ENCODE measurements around the gene RBM25. TPM values are rescaled to one million over a fixed set of nuclear protein-coding genes. Genes with fewer than 3 reads are reported as not detected.

The RBM25 gene
- total RNA-seq, 2 experiments from 2014 or later = 157 to 161 TPM

DNA sequence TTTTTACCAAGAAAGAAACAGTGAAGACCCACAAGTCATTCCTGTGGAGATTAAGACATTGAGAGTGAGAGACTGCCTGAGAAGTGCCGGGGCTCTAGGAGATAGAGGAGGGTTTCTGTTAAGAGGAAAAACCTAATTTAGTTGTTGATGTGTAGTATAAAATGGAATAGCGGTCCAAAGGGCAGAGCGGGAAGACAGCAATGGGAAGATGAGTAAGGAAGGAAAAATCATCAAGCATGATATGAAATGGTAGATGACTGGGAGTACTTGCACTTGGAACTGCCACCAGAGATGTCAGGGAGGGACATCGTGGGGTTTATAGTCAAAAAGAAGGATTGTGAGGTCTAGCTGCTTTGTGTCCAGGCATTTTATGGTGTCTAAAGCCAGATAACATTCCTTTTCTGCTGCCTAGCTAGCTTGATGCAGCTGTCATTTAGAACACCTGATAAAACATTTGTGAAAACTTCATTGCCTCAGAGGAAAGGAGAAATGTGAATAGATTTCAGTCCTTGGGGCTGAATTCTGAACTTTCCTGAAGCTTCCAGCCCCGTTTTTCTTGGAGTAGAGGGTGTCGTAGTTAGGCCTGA is 57.8 kb downstream of the RBM25 start:
- no peaks in the 10 kb centered on the region for H3K27me3 Mint-ChIP-seq
- H3K36me3 ChIP-seq (ENCODE audit: insufficient read depth, low read length) = peaks cover 86% of the 10 kb centered on the region
- H3K4me1 Mint-ChIP-seq (ENCODE audit: low read depth) = peaks cover 14% of the 10 kb centered on the region
- intact Hi-C loops (cut with DNase I, micrococcal nuclease) = no loop called here
- H3K9me3 ChIP-seq (ENCODE audit: control insufficient read depth in 1 of 2, insufficient read depth in 1 of 2, low read length in 2 of 2) = no peaks in the 10 kb centered on the region
- peaks cover 93% of the 10 kb centered on the region for H3K36me3 Mint-ChIP-seq (ENCODE audit: low read depth)
- TF ChIP-seq, protein P1, sequence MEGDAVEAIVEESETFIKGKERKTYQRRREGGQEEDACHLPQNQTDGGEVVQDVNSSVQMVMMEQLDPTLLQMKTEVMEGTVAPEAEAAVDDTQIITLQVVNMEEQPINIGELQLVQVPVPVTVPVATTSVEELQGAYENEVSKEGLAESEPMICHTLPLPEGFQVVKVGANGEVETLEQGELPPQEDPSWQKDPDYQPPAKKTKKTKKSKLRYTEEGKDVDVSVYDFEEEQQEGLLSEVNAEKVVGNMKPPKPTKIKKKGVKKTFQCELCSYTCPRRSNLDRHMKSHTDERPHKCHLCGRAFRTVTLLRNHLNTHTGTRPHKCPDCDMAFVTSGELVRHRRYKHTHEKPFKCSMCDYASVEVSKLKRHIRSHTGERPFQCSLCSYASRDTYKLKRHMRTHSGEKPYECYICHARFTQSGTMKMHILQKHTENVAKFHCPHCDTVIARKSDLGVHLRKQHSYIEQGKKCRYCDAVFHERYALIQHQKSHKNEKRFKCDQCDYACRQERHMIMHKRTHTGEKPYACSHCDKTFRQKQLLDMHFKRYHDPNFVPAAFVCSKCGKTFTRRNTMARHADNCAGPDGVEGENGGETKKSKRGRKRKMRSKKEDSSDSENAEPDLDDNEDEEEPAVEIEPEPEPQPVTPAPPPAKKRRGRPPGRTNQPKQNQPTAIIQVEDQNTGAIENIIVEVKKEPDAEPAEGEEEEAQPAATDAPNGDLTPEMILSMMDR (IDR thresholded peaks at IDR 0.05) = no peak
- ChIA-PET CTCF (no interaction called here), POLR2A (interaction anchor here (1.0 kb wide), 1 partner anchor 58 kb away, joined by 4 read pairs; the partner anchor contains the start of gene RBM25)
- ATAC-seq (ENCODE audit: poor library complexity) (no peak), DNase-seq (no peak)
- no peaks in the 10 kb centered on the region for H3K27me3 ChIP-seq (ENCODE audit: control insufficient read depth in 1 of 2, insufficient read depth in 2 of 2, low read length in 2 of 2)
- no peak overlapping the region for H3K27ac ChIP-seq (ENCODE audit: low read depth in 1 of 2, low read length in 2 of 2)
- no peaks in the 10 kb centered on the region for H3K9me3 Mint-ChIP-seq
- no peak overlapping the region for H3K4me3 ChIP-seq (ENCODE audit: low read length)
- peak overlapping the region; percentile 66 for H3K27ac Mint-ChIP-seq
- H3K4me1 ChIP-seq (ENCODE audit: insufficient read depth, low read length) = no peaks in the 10 kb centered on the region
- H3K4me3 Mint-ChIP-seq = no peak overlapping the region

DNA sequence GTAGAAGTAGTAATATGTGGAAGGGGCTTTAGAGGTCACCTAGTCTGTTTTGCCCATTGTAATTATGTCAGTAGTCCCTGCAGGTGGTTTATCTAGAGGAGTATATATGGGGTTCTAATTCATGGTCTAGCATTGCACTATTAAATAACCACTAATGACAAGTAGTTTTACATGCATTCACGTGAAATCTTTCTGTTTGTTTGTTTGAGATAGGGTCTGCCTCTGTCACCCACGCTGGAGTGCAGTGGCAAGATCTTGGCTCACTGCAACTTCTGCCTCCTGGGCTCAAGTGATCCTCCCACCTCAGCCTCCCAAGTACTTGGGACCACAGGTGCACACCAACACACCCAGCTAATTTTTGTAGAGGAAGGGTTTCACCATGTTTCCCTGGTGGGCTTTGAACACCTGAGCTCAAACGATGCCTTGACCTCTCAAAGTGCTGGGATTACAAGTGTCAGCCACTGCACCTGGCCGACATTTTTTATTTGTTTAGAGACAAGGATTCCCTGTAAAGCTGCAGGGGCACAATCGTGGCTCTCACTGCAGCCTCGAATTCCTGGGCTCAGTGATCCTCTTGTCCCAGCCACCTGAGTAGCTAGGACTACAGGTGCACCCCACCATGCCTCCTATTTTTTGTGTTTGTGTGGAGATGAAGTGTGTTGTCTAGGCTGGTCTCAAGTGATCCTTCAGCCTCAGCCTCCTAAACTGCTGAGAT is 66.0 kb downstream of the RBM25 start:
- H3K9me3 ChIP-seq (ENCODE audit: control insufficient read depth in 1 of 2, insufficient read depth in 1 of 2, low read length in 2 of 2) = no peaks in the 10 kb centered on the region
- intact Hi-C loops (cut with DNase I, micrococcal nuclease) = no loop called here
- DNase-seq (no peak), ATAC-seq (ENCODE audit: poor library complexity) (no peak)
- no peaks in the 10 kb centered on the region for H3K27me3 Mint-ChIP-seq
- H3K36me3 Mint-ChIP-seq (ENCODE audit: low read depth) = peaks cover 75% of the 10 kb centered on the region
- H3K36me3 ChIP-seq (ENCODE audit: insufficient read depth, low read length) = peaks cover 40% of the 10 kb centered on the region
- H3K4me3 ChIP-seq (ENCODE audit: low read length) = no peak overlapping the region
- H3K4me3 Mint-ChIP-seq = no peak overlapping the region
- H3K27ac Mint-ChIP-seq = peak overlapping the region; percentile 0
- H3K4me1 ChIP-seq (ENCODE audit: insufficient read depth, low read length) = no peaks in the 10 kb centered on the region
- H3K27ac ChIP-seq (ENCODE audit: low read depth in 1 of 2, low read length in 2 of 2) = no peak overlapping the region
- H3K9me3 Mint-ChIP-seq = no peaks in the 10 kb centered on the region
- H3K27me3 ChIP-seq (ENCODE audit: control insufficient read depth in 1 of 2, insufficient read depth in 2 of 2, low read length in 2 of 2) = no peaks in the 10 kb centered on the region
- peaks cover 7% of the 10 kb centered on the region for H3K4me1 Mint-ChIP-seq (ENCODE audit: low read depth)
- POLR2A ChIA-PET = interaction anchor here (1.7 kb wide), 1 partner anchor 66 kb away, joined by 8 read pairs; the partner anchor contains the start of gene RBM25
- CTCF ChIA-PET = no interaction called here
- TF ChIP-seq, protein P1 (IDR thresholded peaks at IDR 0.05) = no peak

DNA sequence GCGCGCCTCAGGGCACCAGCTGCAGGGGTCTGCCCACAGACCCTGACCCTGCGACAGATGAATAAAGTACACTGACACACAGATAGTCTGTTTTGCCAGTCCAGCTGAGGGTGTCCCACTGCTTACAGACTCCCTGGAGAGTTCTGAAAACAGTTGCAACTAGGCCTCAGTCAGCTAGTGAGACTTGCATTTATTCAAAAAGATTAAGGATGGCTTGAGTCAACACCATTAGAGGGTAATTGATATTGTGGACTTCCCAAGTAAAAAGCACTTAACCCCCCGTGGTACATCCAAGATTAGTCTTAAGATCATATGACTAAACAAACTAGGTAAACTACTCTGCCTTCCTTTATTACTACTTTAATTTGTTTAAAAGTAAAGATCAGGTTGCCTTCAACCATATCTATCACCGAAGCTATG is 66.8 kb downstream of the RBM25 start:
- H3K27me3 ChIP-seq (ENCODE audit: control insufficient read depth in 1 of 2, insufficient read depth in 2 of 2, low read length in 2 of 2) = no peaks in the 10 kb centered on the region
- ATAC-seq (ENCODE audit: poor library complexity) (no peak), DNase-seq (no peak)
- H3K4me3 ChIP-seq (ENCODE audit: low read length) = no peak overlapping the region
- H3K27ac Mint-ChIP-seq = peak overlapping the region; percentile 0
- H3K9me3 Mint-ChIP-seq = no peaks in the 10 kb centered on the region
- intact Hi-C loops (cut with DNase I, micrococcal nuclease) = no loop called here
- no peaks in the 10 kb centered on the region for H3K4me1 ChIP-seq (ENCODE audit: insufficient read depth, low read length)
- H3K27me3 Mint-ChIP-seq = no peaks in the 10 kb centered on the region
- no peak overlapping the region for H3K27ac ChIP-seq (ENCODE audit: low read depth in 1 of 2, low read length in 2 of 2)
- TF ChIP-seq, protein P1 (IDR thresholded peaks at IDR 0.05) = no peak
- ChIA-PET POLR2A (interaction anchor here (1.7 to 1.8 kb wide), 2 partner anchors 11 to 67 kb away, joined by 6 to 8 read pairs; partner anchors contain the start of gene RBM25), CTCF (no interaction called here)
- H3K4me1 Mint-ChIP-seq (ENCODE audit: low read depth) = peaks cover 7% of the 10 kb centered on the region
- no peaks in the 10 kb centered on the region for H3K9me3 ChIP-seq (ENCODE audit: control insufficient read depth in 1 of 2, insufficient read depth in 1 of 2, low read length in 2 of 2)
- peaks cover 32% of the 10 kb centered on the region for H3K36me3 ChIP-seq (ENCODE audit: insufficient read depth, low read length)
- H3K4me3 Mint-ChIP-seq = no peak overlapping the region
- H3K36me3 Mint-ChIP-seq (ENCODE audit: low read depth) = peaks cover 66% of the 10 kb centered on the region

Measured in CD4-positive, alpha-beta T cell (primary cell).